Ascending aorta (tissue), 2 donors: ENCODE results near the gene C16orf54. TPM values are rescaled to one million over a fixed set of nuclear protein-coding genes. Genes with fewer than 3 reads are reported as not detected.
A peak's percentile ranks its signal among the peaks of the same experiment; 100 is the strongest.
"Not testable (repeated sequence)": the region's sequence is repeated elsewhere in the genome, so short reads cannot be mapped to it uniquely, and the experiment has no call there.

Experiments used
- DNase-seq, 2 donors: peaks; one replicate each; pipeline ENCODE4 v3.0.0-alpha.2; 2019; ENCODE audit warnings: low spot score in 2 of 2
- H3K27ac ChIP-seq, 2 donors: fragments of 200-600 bp; sonication (generic); one replicate each; pipeline ENCODE4 v1.5.1; 2016 to 2017; ENCODE audit warnings: mild to moderate bottlenecking in 1 of 2
- H3K27me3 ChIP-seq: fragments of 200-600 bp; sonication (generic); one replicate; pipeline ENCODE4 v1.5.1; 2017
- H3K36me3 ChIP-seq, 2 donors: fragments of 200-600 bp; sonication (generic); one replicate each; pipeline ENCODE4 v1.5.1; 2016
- H3K4me1 ChIP-seq, 2 donors: fragments of 200-600 bp; sonication (generic); one replicate each; pipeline ENCODE4 v1.5.1; 2016 to 2017; ENCODE audit warnings: mild to moderate bottlenecking in 1 of 2
- H3K4me3 ChIP-seq, 2 donors: fragments of 200-600 bp; sonication (generic); one replicate each; pipeline ENCODE4 v1.5.1; 2016 to 2017; ENCODE audit warnings: mild to moderate bottlenecking in 1 of 2
- H3K9me3 ChIP-seq, 2 donors: fragments of 200-600 bp; sonication (generic); one replicate each; pipeline ENCODE4 v1.5.1; 2016
- intact Hi-C: fragments of 100-400 bp; cut with DNase I; formaldehyde crosslinking; loops from one replicate; pipeline ENCODE4 v1.15.1; 2023
- total RNA-seq: library from RNA; depleted of rRNA; stranded (reverse); fragments of >200 nt; gene quantifications from one replicate; pipeline ENCODE4 v1.1.0, GENCODE V29; 2016
- TF ChIP-seq, protein P1 (sequence below), 3 experiments: fragments of 200-600 bp in 2 of 3; fragments of 450-650 bp in 1 of 3; sonication (generic) in 2 of 3; IDR thresholded peaks; one replicate each; pipeline ENCODE4 v1.5.1; 2016 to 2019; ENCODE audit warnings: antibody characterized with exemption in 3 of 3, mild to moderate bottlenecking in 1 of 3, moderate library complexity in 1 of 3

Gene C16orf54, protein sequence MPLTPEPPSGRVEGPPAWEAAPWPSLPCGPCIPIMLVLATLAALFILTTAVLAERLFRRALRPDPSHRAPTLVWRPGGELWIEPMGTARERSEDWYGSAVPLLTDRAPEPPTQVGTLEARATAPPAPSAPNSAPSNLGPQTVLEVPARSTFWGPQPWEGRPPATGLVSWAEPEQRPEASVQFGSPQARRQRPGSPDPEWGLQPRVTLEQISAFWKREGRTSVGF
- total RNA-seq: 0.21 TPM

DNA sequence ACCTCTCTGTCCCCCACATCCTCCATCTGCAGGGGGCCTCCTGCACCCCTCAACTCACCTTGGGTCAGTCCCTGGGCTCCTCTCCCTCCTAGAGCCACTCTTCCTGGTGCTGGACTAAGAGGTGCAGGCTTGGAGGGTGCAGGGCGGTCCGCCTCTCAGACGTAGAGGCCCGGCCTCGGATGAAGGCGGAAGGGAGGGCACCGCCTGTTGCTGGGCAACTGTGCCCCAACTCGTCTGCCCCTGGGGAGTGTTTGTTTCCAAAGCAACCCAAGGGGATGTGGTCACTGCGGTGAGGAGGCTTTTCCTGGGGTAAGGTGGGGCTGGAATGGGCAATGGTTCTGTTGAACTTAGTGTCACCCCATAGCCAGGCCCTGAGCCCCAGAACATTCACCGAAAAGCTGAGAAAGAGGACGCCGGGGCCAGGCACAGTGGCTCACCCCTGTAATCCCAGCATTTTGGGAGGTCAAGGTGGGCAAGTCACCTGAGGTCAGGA, at the start of gene C16orf54:
Gene C16orf54, minus strand, starts transcription at position 138 of the 493 bp plus-strand sequence. CDS start 1,039 bp downstream, outside the sequence.
- DNase-seq: peak; percentile 56 to 81
- intact Hi-C loops: no loop called here
- TF ChIP-seq, protein P1, sequence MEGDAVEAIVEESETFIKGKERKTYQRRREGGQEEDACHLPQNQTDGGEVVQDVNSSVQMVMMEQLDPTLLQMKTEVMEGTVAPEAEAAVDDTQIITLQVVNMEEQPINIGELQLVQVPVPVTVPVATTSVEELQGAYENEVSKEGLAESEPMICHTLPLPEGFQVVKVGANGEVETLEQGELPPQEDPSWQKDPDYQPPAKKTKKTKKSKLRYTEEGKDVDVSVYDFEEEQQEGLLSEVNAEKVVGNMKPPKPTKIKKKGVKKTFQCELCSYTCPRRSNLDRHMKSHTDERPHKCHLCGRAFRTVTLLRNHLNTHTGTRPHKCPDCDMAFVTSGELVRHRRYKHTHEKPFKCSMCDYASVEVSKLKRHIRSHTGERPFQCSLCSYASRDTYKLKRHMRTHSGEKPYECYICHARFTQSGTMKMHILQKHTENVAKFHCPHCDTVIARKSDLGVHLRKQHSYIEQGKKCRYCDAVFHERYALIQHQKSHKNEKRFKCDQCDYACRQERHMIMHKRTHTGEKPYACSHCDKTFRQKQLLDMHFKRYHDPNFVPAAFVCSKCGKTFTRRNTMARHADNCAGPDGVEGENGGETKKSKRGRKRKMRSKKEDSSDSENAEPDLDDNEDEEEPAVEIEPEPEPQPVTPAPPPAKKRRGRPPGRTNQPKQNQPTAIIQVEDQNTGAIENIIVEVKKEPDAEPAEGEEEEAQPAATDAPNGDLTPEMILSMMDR (IDR thresholded peaks at IDR 0.05): no peak
- no peaks in the 10 kb centered on the region for H3K27me3 ChIP-seq
- no peaks in the 10 kb centered on the region for H3K36me3 ChIP-seq
- H3K4me1 ChIP-seq: no peaks in the 10 kb centered on the region
- H3K27ac ChIP-seq: no peak within 1 kb of the TSS
- H3K4me3 ChIP-seq: peak within 1 kb of the TSS in 1 of 2 donors; percentile 55
- H3K9me3 ChIP-seq: no peaks in the 10 kb centered on the region

DNA sequence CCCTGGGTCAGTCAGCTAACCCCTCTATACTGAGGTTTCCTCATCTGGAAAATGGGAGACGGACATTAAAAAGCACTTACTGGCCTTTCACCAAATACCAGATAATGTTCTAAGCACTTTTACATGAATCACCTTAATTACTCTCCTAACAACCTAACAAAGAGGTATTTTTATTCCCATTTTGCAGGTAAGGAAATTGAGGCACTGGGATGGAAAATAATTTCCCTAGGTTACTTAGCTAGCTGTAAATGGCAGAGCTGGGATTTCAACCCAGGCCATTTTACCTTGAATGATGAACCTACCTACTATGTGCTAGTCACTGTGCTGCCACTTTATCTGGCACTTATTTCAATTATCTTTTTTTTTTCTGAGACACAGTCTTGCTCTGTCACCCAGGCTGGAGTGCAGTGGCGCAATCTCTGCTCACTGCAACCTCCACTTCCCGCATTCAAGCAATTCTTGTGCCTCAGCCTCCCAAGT, 48.5 kb upstream of the C16orf54 start:
- Histone ChIP-seq H3K27ac (no peak overlapping the region), H3K36me3 (peaks cover 24% of the 10 kb centered on the region in 2 donors), H3K4me3 (no peak overlapping the region), H3K27me3 (no peaks in the 10 kb centered on the region), H3K9me3 (no peaks in the 10 kb centered on the region), H3K4me1 (peaks cover 0 to 13% of the 10 kb centered on the region in 2 donors)
- TF ChIP-seq, protein P1 (IDR thresholded peaks at IDR 0.05): no peak
- DNase-seq: no peak
- intact Hi-C loops: loop anchor here (5.0 kb wide), 1 partner anchor 822 kb away; the partner anchor contains the start of gene SPNS1

DNA sequence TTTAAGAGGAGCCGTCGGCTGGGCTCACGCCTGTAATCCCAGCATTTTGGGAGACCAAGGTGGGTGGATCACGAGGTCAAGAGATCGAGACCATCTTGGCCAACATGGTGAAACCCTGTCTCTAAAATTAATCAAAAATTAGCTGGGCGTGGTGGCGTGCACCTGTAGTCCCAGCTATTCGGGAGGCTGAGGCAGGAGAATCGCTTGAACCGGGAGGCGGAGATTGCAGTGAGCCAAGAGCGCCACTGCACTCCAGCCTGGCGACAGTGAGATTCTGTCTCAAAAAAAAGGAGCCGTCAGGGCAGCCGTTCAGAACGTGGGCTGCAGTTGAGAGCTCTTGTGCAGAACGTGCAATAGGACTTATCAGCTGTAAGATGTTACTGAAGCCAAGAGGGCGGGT, 47.4 kb upstream of the C16orf54 start:
- H3K4me1 ChIP-seq: peaks cover 0 to 13% of the 10 kb centered on the region in 2 donors
- not testable (repeated sequence) for H3K4me3 ChIP-seq, H3K27me3 ChIP-seq, H3K27ac ChIP-seq, DNase-seq, H3K9me3 ChIP-seq
- peaks cover 13 to 14% of the 10 kb centered on the region in 2 donors for H3K36me3 ChIP-seq
- intact Hi-C loops: loop anchor here (5.0 kb wide), 1 partner anchor 821 kb away; the partner anchor contains the start of gene SPNS1

DNA sequence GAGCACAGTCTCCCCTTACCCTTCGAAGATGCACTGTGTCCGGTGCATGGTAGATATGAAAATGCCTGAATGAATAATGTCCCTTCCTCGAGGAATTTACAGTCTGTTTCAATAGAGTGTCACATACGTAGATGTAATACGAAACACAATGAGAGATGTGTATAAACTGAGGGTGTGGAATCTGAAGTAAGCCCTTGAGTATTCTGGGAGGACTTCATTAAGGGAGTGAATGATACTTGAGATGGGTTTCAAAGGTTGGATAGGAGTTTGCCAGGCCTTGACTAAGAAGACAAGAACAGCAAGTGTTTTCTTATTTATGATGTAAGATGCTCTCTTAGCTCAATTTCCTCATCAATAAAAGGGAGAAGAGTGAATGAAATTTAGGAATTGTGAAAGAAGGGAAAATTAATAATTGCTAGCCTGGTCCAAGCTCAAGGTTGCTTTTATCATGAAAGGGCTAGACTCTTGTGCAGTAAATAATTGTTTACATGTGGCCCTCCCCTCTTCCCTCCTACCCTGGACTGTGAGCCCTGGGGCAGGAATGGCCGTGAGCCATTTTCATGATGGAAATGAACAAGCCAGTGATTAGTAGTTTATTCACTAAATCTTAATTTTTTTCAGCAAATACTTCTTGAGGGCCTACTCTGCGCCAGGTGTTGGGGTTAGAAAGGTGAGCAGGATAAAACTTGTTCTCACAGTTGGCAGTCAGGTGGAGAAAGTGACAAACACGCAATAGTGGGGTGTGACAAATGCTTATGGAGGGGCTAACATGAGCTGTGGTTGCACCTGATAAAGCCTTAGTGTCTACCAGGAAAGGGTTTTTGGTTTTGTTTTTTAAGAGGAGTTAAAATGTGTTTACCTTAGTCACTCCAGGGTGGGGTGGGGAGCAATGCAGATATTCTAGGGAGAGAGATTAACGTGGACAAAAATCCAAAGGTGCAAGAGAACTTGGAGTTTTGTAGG, 46.3 kb upstream of the C16orf54 start:
- Histone ChIP-seq H3K27me3 (no peaks in the 10 kb centered on the region), H3K27ac (no peak overlapping the region), H3K9me3 (no peaks in the 10 kb centered on the region), H3K4me3 (peak overlapping the region in 1 of 2 donors; percentile 89), H3K4me1 (peaks cover 0 to 13% of the 10 kb centered on the region in 2 donors), H3K36me3 (peaks cover 4 to 6% of the 10 kb centered on the region in 2 donors)
- intact Hi-C loops: loop anchor here (2.0 to 5.0 kb wide), 3 partner anchors 25 to 820 kb away; partner anchors contain the start of genes CDIPT, PAGR1 and SPNS1
- TF ChIP-seq, protein P1 (IDR thresholded peaks at IDR 0.05): no peak
- DNase-seq: no peak

DNA sequence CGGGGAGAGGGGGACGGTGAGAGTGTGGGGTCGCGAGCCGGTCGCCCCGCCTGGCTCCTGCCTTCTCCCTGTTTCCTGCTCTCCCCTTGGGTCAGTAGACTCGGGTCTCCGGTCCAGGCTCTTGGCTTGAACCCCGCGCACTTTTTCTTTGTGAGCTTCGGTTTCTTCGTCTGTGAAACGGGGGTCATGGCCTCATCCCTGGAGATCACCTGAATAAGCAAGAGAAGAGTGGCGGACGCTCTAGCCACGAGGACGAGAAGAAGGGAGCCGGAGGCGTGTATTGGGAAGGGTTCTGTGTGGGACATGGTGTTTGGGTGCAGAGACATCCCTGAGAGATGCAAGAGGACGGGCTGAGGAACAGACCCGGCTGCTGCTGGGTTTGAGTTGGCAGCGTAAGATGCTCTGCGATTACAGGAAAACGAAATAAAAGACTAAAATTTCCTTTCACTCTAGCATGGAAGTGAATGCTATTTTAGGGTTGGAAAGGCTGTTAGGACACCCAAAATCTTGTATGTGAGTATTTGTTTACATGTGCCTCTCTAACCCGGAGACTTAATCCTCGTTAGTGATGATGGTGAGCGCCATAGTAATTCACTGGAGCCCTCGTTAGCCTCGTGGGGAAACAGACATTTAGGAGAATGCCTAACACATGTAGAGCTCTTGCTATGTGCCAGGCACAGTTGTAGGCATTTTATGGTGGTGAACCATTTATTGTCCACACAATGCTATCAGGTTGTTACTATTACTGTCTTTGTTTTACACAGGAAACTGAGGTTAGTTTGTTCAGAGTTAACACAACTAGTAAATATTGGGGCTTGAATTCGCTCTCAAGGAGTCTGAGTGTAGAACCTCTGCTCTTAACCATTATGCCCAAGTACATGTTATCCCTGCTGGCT, 45.4 kb upstream of the C16orf54 start:
- DNase-seq: no peak
- Histone ChIP-seq H3K27ac (peak overlapping the region in 1 of 2 donors; percentile 35), H3K4me1 (peaks cover 0 to 13% of the 10 kb centered on the region in 2 donors), H3K9me3 (no peaks in the 10 kb centered on the region), H3K36me3 (no peaks in the 10 kb centered on the region), H3K4me3 (peak overlapping the region; percentile 55 to 89), H3K27me3 (no peaks in the 10 kb centered on the region)
- TF ChIP-seq, protein P1 (IDR thresholded peaks at IDR 0.05): no peak
- intact Hi-C loops: loop anchor here (1.0 to 5.0 kb wide), 4 partner anchors 14 to 819 kb away; partner anchors contain the start of genes CDIPT, PAGR1 and SPNS1
